ENCODE measurements around the gene RCC1.
"Not testable (repeated sequence)": the region's sequence is repeated elsewhere in the genome, so short reads cannot be mapped to it uniquely, and the experiment has no call there.

Gene RCC1

DNA sequence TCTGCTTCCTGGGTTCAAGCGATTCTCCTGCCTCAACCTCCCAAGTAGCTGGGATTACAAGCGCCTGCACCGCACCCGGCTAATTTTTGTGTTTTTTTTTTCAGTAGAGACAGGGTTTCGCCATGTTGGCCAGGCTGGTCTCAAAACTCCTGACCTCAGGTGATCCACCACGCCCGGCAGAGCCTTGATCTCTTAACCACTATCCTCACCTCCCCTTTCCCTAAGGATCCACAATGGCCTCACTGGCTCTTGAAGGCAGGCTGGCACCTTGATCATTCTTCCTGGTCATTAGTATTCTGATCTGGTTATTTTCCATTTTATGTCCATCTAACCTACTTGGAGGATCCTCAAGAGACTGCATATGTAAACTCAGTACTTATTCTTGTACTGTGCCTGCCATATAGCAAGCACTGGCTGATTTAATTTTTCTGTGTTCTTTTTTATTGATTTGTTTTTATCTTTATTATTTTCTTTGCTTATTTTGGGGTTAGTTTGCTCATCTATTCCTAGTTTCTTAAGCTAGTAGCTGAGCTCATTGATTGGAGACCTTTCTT, 6.3 kb downstream of the RCC1 start:
- peak in 1 of 2 experiments; percentile 20 for DNase-seq

DNA sequence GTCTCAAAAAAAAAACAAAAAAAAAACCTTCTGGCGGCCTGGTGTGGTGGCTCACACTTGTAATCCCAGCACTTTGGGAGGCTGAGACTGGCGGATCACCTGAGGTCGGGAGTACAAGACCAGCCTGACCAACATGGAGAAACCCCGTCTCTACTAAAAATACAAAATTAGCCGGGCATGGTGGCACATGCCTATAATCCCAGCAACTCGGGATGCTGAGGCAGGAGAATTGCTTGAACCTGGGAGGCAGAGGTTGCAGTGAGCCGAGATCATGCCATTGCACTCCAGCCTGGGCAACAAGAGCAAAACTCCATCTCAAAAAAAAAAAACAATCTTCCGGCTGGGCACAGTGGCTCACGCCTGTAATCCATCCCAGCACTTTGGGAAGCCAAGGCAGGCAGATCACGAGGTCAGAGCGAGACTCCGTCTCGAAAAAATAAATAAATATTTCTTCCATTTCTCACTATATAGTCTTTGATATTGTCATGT, 8.6 kb downstream of the RCC1 start:
- DNase-seq: not testable (repeated sequence)

DNA sequence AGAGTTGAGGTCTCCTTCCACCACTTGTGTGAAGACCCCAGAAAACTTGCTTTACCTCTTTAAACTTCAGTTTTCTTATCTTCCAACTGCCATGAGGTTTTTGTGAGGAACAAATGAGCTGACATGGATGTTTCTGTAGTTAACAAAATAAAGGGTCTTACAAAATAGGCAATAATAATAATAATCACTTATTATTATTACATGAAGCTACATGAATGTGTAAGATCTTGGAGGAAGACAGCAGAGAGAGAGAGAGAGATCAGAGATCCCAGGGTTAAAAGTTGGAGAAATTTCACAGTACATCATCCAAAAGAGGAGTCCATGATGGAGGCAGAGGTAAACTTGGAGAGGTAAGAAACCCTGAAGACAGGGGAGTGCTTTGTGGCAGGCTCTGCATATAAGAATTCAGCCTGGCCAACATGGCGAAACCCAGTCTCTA, 10.7 kb downstream of the RCC1 start:
- no peak for DNase-seq

DNA sequence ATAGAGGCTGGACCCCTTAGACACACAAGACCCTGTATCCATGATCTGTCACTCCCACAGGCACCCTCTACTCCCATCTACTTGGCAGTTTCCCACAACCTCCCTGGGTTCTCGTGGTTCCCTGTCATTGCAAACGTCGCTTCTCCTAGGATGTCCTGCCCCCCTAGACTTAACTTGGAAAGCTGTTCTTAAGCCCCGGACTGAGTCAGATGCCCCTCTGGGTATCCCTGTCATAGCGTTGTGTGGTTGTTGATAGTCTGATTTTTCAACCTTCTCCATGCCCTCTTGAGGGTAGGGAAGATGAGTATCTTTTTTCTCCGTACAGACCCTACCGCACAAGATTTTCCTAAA, 11.8 kb downstream of the RCC1 start:
- no peak for DNase-seq

DNA sequence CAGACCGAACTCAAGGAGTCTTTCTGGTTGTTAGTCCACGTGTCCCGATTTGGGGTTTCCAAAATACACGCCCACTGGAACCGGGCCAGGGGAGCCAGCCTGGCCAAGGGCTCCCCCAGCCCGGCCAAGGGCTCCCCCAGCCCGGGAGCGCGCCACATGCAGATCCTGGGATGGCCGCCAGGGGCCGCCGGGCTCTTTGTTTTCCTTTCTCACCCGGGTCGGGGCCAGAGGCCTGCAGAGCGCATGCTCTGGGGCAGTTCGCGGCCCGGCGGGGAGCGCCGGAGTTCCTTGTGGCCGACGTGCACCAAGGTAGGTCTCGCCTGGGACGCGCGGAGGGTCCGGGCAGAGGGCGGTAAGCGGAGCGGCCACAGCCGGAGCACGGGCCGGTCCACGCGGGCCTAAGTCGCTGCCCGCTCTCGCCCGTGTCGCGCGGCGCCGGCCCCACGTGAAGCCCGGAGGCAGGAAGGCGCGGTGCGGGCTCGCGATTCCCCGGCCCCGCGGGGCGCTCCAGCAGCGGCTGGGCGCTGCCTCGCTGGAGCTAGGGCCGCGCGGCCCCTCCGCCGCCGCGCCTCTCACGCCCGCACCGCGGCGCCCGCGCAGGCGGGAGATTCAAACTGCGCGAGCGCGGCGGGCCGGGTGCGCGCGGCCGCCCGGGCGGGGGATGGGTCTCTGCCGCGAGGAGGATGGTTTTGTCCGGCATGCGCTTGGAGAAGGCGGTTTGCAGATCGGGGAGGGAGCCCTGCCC, 12.3 kb downstream of the RCC1 start:
- DNase-seq: peak; percentile 84 to 89

DNA sequence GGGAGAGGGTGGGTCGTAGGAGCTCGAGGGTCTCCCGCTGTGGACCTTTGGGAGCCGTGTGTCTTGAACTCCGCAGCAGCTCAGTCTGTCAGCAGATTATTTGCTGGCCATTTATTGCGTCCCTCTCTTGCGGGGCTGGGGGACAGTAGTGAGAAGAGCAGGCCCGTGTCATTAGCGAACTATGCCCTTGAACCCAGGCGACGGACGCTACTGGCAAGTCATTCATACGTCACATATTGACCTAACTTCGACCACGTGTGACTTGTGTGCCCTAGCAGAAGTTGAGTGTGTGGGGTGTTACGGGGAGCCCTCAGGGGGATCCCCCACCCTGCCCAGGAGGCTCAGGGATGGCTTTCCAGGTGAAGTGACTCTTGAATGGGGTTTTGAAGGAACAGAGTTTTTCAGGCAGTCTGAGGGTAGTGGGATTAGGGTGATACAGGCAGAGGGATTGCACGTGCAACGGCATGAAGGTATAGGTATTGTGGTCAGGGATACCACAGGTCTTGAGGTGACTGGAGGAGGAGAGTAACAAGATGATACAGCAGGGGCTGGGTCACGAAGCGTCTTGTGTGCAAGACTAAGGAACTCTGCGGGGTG, 13.0 kb downstream of the RCC1 start:
- DNase-seq: peak in 1 of 2 experiments; percentile 20

DNA sequence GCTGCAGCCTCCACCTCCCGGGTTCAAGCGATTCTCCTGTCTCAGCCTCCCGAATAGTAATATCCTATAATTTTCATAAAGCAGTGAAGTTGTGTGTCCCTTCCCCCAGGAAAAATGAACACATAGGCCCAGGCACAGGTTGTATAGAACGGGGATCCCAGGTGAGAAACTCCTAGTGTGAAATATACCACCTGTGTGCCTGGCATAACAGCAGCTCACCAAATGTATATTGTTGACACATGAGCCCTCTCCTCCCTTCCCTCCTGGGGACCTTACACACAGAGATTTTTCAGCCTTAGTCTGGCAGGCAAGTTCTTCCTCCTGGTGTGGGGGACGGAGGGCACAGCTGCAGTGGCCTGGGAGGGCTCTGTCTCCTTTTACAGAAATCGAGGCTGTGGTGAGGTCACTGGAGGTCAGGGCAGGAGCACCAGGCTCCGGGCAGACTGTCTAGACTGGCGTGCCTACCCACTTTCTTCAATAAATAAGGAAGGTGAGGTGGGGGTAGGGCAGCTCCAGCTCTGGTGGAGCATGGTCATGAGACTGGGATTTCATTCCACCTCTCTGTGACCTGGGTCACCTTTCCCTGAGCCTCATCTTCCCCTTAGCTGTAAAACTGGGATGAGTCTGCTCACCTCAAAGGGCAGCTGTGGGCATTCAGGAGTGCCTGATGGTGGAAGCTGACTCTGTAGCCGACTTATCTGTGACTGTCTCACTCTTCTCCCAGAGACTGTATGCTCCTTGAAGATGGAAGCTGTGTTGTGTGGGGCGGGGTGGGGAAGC, 14.3 kb downstream of the RCC1 start:
- DNase-seq: no peak

DNA sequence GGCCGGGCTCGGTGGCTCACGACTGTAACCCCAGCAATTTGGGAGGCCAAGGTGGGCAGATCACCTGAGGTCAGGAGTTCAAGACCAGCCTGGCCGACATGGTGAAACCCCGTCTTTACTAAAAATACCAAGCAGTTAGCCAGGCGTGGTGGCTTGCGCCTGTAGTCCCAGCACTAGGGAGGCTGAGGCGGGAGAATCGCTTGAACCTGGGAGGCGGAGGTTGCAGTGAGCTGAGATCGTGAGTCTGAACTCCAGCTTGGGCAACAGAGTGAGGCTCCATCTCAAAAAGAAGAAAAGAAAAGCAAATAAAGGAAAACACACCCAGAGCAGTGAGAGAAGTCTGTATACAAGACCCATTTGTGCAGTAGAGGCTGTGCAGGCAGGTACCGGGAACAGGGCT, 15.0 kb downstream of the RCC1 start:
- DNase-seq: not testable (repeated sequence)

DNA sequence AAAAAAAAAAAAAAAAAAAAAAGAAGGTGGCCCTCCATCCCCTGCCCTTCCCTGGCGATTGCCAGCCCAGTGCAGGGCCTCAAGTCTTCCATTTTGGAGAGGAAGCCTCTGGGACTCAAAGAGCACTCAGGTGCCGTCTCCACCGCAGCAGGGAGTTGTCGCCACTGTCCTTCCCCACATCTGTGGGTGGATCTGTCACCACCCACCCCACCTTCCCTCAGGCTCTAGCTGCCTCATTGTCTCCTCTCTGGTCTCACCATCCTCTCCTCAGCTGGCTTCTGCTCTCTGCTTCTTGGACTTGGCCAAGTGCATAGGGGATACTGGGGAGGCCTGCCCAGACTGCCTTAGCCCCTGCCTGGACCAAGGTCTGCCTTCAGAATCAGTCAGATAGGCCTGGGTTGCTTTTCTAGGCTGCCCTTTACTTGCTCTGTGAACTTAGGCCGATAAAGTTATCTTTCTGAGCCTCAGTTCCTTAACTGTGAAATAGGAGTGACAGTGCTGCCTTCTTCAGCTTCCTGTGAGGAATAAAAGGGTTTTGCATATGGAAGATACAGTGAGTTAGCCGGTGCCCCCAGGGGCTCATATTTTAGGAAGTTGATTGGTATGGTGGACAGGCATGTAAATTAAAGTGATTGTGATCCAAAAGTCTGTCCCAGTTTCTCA, 15.8 kb downstream of the RCC1 start:
- no peak for DNase-seq

DNA sequence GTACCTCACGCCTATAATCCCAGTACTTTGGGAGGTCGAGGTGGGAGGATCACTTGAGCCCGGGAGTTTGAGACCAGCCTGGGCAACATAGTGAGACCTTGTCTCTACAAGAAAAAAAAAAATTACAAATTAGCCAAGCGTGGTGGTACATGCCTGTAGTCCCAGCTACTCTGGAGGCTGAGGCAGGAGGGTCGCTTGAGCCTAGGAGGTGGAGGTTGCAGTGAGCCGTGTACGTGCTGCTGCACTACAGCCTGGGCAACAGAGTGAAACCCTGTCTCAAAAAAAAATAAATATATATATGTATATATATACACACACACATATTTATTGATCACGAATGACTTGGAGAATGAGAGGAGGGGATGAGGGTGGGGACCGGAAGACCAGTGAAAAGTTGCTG, 16.7 kb downstream of the RCC1 start:
- not testable (repeated sequence) for DNase-seq

DNA sequence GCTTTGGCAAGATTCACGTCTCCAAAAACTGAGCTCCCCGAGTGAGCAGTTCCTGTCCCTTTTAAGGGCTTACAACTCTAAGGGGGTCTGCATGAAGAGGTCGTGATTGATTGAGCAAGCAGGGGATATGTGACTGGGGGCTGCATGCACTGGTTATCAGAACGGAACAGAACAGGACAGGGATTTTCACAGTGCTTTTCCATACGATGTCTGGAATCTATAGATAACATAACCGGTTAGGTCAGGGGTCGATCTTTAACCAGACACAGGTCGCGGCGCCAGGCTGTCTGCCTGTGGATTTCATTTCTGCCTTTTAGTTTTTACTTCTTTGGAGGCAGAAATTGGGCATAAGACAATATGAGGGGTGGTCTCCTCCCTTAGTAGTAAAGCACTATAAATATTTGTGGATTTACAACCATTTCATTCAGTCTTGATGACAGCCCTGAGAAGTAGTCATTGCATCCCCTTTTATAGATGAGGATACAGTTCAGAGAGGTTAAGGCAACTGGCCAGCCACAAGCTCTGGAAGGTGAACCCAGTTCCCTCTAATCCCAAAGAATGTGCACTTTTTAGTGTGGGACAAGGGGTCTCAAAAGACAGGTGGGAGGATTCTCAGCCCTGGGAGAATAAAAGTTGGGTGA, 19.3 kb downstream of the RCC1 start:
- DNase-seq: not testable (repeated sequence)

DNA sequence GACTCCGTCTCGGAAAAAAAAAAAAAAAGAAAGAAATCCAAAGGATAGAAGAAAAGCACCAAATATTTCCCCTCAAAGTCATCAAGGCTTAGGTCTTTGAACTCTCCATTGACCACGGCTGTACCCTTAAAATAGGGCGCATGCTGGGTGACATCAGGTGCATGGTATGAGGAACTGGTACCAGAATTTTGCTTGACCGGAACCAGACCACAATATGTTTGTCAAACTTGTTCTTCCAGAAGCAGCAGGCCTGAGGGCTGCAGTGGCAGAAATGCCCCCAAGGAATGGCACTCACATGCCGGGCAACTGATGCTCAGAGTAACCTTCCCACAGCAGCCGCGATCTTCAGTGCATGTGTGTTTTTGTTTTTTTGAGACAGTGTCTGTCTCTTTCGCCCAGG, 21.0 kb downstream of the RCC1 start:
- no peak for DNase-seq

DNA sequence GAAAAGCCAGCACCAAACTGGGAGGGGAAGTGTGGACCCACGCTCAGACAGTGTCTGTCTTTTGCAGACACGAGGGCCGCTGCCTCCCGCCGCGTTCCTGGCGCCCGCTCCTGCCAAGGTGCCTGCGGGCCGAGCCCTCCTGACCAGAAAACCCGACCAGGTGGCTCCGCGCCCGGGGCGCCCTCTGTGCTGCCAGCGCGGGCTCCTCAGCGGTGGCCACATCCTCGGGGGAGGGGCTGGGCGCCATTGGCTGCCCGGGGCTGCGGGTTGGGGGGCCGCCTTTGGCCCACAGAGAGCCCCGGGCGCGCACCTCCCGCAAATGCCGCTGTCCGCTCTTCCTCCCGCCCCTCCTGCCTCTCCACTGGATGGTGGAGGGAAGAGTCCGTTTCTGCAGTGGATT, 24.6 kb downstream of the RCC1 start:
- no peak for DNase-seq

DNA sequence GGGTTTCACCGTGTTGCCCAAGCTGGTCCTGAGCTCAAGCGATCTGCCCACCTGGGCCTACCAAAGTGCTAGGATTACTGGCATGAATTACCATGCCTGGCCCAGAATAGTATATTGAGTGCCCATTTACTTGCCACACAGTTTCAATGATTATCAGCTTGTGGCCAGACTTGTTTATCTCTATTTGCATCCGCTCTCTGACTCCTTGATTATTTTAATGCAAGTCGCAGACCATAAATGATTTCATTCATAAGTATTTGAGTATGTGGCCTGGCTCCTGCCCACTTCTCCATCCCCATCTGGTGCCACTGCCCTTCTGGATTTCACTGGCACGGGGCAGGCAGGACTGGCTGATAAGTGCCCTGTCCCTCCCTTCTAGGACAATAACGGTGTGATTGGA, 28.8 kb downstream of the RCC1 start:
- no peak for DNase-seq

DNA sequence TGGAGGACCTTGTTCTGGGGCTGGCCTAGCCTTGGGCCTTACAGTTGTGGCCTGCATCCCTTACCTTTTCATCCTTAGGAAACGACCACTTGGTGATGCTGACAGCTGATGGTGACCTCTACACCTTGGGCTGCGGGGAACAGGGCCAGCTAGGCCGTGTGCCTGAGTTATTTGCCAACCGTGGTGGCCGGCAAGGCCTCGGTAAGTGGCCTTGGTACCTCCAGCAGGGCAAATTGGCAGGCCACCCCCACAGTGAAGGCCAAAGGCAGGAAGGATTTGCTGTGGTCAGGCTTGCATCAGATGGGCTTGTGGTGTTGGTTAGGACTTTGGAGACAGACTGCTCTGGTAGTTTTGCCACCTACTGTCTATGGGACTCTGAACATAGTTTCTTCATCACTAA, 29.3 kb downstream of the RCC1 start:
- no peak for DNase-seq

DNA sequence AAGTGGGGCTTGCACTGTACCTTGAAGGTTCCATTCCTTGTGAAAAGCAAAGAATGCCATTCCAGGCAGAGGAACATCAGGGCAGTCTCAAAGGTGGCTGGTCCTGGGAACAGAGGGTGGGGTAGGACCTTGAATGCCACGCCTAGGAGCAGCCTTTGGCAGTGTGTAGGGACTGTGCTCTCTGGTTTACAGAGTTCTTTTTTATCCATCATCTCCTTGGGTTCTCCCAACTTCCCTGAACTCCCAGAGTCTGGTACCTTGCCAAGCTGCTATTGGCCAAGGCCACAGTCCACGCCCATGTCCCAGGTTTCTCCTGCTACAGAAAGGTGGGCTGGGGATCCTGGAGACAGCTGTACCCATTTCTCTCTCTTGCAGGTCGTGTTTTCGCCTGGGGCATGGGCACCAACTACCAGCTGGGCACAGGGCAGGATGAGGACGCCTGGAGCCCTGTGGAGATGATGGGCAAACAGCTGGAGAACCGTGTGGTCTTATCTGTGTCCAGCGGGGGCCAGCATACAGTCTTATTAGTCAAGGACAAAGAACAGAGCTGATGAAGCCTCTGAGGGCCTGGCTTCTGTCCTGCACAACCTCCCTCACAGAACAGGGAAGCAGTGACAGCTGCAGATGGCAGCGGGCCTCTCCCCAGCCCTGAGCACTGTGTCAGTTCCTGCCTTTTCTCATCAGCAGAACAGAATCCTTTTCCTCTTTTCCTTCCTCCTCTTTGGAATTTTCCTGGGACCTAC, 31.8 kb downstream of the RCC1 start:
- DNase-seq: no peak

DNA sequence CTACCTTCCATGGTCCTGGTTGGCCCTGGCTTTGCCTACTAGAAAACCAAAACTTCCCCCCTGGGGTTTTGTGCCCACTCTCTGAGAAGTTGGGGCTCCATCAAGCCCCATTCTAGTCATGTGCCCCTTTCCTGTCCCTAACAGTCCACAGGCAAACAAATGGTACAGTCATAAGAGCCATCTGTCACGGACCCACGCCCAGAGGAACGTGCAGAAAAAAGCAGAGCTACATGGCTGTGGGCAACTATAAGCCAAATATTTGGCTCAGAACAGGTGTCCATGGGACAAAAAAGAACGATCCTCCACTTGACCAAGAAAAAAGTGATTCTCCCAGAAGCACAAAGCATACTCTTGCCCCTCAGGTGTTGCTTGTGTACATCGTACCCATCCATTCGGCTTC, 32.4 kb downstream of the RCC1 start:
- no peak for DNase-seq

DNA sequence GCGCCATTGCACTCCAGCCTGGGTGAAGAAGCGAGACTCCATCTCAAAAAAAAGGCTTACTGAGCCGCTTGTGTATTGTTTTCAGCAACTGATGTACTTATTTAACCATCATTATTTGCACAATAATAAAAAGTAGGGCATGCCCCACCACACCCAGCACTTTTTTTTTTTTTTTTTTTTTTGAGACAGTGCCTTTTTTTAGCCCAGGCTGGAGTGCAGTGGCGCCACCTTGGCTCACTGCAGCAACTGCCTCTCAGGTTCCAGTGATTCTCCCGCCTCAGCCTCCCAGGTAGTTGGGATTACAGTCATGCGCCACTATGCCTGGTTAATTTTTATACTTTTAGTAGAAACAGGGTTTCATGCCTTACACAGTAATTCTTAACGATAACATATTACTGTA, 34.8 kb downstream of the RCC1 start:
- no peak for DNase-seq

DNA sequence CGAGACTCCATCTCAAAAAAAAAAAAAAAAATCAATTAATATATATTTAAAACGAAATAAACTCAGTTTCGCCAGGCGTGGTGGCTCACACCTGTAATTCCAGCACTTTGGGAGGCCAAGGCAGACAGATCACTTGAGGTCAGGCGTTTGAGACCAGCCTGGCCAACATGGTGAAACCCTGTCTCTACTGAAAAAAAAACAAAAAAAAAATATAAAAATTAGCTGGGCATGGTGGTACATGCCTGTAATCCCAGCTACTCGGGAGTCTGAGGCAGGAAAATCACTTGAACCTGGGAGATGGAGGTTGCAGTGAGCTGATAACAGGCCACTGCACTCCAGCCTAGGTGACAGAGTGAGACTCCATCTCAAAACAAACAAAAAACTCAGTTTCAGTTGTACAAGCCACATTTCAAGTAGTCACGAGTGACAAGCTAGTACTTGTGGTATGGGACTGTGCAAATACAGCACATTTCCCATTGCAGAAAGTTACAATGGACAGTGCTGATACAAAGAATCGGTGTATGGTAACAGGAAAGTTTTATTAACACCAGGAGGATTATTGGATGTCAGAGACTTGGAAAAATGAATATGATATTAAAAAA, 35.7 kb downstream of the RCC1 start:
- DNase-seq: not testable (repeated sequence)

DNA sequence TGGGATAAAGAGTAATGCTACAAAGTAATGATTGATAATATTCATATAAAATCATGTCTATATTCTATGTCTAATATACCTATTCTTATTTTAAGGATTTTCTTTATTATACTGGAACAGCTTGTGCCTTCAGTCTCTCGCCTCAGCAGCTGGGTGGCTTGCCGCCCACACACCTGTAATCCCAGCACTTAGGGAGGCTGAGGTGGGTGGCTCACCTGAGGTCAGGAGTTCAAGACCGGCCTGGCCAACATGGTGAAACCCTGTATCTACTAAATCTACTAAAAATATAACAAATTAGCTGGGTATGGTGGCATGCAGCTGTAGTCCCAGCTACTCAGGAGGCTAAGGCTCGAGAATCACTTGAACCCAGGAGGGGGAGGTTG, 39.4 kb downstream of the RCC1 start:
- DNase-seq: no peak

DNA sequence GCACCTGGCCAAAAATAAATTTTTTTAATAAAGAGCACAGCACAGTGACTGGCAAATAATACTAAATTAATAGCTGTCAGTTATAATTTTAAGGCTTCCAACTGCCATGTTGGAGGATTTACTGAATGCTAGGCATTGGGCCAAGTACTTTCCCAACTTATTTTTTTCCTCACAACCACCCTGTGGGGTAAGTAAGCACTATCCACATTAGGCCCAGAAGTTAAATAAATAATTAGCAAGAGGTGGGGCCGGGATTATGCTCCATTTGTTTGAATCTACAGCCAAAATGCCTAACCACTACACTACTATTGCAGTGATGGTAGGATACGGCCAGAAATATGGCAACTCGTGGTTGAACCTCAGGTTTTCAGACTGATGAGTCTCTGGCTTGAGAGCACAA, 42.5 kb downstream of the RCC1 start:
- DNase-seq: no peak

Data from stimulated activated CD4-positive, alpha-beta T cell treated with anti-CD3 and anti-CD28 coated beads, Interleukin-4, amount 100 ng/mL, for 4 hours (primary cell).